ENCODE data around the gene TPI1. TPM values are rescaled to one million over a fixed set of nuclear protein-coding genes. Genes with fewer than 3 reads are reported as not detected.

Gene TPI1
- total and polyA plus RNA-seq, 5 donors = 707 to 872 (median 730) TPM

DNA sequence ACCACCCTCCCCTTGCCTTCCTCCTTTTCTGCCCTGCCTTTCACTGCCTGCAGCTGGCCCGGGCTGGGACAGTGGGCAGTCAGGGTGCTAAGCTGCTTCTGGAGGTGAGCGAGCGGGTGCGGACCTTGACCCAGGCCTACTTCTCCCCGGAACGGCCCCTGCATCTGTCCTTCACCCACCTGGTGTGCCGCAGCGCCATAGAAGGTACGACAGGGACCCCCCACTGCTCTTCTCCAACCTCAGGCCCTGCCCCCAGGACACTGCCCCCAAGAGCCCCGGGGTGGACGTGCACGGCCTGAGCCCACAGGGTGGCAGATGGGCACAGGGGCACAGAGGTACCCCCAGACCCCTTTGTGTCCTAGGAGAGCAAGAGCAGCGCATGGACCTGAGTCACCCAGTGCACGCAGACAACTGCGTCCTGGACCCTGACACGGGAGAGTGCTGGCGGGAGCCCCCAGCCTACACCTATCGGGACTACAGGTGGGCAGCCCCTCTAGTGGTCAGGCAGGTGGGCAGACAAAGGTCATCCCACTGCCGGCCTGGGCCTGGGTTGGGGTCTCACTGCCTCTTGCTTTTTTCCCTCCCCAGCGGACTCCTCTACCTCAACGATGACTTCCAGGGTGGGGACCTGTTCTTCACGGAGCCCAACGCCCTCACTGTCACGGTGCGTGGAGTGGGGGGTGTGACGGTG is 29.8 kb upstream of the TPI1 start:
- 92% methylated on average over 26 of the region's 26 CpGs for WGBS
- DNase-seq = peak in 1 of 3 donors; percentile 48

DNA sequence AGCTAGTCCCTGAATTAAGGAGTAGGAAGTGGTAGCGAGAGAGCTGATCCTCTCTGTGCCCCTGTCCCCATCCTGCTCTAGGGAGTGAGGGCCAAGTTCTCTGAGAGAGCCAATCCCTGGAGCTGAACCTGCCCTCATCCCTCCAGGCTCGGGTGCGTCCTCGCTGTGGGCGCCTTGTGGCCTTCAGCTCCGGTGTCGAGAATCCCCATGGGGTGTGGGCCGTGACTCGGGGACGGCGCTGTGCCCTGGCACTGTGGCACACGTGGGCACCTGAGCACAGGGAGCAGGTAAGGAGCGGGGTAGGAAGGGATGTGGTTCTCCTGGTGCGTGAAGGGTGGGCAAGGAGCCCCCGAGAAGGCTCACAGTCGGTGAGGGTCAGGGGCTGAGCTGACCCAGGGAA is 28.5 kb upstream of the TPI1 start:
- DNase-seq (peak in 1 of 3 donors; percentile 60), ATAC-seq (peak in 1 of 2 donors; percentile 1)
- H3K4me3 ChIP-seq (ENCODE audit: low read length) = no peak overlapping the region
- no peak overlapping the region for H3K27ac ChIP-seq (ENCODE audit: low read length)
- intact Hi-C loops (cut with DNase I) = no loop called here
- no peaks in the 10 kb centered on the region for H3K4me1 ChIP-seq (ENCODE audit: control insufficient read depth, insufficient read depth, low read length)
- no peaks in the 10 kb centered on the region for H3K9me3 ChIP-seq (ENCODE audit: control insufficient read depth, low read length)
- H3K27me3 ChIP-seq (ENCODE audit: control insufficient read depth, insufficient read depth) = no peaks in the 10 kb centered on the region
- 90% methylated on average over 16 of the region's 16 CpGs for WGBS

More for the DNA sequence above, 29.8 kb upstream of the TPI1 start:
- no peak overlapping the region for H3K27ac ChIP-seq (ENCODE audit: low read length)
- intact Hi-C loops (cut with DNase I) = no loop called here
- H3K4me3 ChIP-seq (ENCODE audit: low read length) = no peak overlapping the region
- no peaks in the 10 kb centered on the region for H3K9me3 ChIP-seq (ENCODE audit: control insufficient read depth, low read length)
- H3K4me1 ChIP-seq (ENCODE audit: control insufficient read depth, insufficient read depth, low read length) = no peaks in the 10 kb centered on the region
- ATAC-seq = no peak
- H3K27me3 ChIP-seq (ENCODE audit: control insufficient read depth, insufficient read depth) = no peaks in the 10 kb centered on the region

DNA sequence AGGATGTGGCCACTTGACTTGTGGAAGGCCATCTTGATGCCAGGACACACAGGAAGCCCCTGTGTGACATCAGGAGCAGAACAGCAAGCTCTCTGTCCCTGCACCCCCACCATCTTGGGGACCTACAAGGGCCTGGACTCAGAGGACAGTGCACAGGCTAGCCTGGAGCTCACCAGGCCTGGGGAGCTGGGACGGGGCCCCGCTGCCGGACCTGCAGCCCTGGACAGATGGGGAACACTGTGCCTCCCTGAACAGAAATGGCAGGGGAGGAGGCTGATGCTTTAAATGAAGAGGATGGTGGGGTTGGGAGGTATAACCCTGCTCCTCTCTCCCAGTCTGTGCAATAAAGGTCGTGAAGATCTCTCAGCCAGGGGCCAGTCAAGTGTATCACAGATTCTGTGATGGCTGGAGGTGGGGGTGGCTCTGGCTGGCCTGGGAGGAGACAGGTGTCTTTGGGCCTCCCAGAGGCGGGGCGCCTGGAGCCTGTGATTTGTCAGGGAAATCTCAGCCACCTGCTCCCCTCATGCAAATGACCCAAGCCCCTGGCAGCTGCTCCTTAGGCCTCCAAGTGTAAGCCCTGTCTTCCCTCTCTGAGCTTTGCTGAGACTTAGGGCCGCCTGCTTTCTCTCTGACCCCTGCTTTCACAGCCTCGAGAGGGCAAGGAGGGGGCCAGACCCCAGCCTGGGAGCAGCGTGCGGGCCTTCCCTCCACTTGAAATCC is 27.7 kb upstream of the TPI1 start:
- no peak for ATAC-seq
- H3K27ac ChIP-seq (ENCODE audit: low read length) = no peak overlapping the region
- intact Hi-C loops (cut with DNase I) = no loop called here
- no peaks in the 10 kb centered on the region for H3K27me3 ChIP-seq (ENCODE audit: control insufficient read depth, insufficient read depth)
- H3K4me1 ChIP-seq (ENCODE audit: control insufficient read depth, insufficient read depth, low read length) = no peaks in the 10 kb centered on the region
- H3K9me3 ChIP-seq (ENCODE audit: control insufficient read depth, low read length) = no peaks in the 10 kb centered on the region
- 75% methylated on average over 10 of the region's 10 CpGs for WGBS
- no peak overlapping the region for H3K4me3 ChIP-seq (ENCODE audit: low read length)
- DNase-seq = peak in 1 of 3 donors; percentile 30

DNA sequence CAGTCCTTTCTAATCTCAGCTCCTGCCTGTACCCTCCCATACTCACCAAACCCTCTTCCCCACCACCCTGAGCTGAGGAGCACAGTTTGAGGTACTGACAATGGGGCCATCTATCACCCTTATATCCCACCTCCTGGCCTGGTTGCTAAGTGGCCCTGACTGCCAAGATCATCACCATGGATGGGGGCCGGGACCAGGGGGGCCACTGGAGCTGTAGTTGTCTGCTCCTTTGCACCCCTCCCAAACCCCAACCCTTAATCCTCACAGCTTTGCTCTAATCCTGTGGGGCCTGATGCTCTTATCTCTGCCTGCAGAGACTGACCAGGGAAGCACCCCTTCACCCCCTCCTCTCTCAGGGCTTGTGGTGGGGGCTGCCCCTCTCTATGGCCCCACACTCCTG is 27.0 kb upstream of the TPI1 start:
- Histone ChIP-seq H3K4me3 (ENCODE audit: low read length) (no peak overlapping the region), H3K27me3 (ENCODE audit: control insufficient read depth, insufficient read depth) (no peaks in the 10 kb centered on the region), H3K9me3 (ENCODE audit: control insufficient read depth, low read length) (no peaks in the 10 kb centered on the region), H3K4me1 (ENCODE audit: control insufficient read depth, insufficient read depth, low read length) (no peaks in the 10 kb centered on the region), H3K27ac (ENCODE audit: low read length) (no peak overlapping the region)
- ATAC-seq = no peak
- 35% methylated on average over 1 of the region's 1 CpG for WGBS
- peak in 1 of 3 donors; percentile 28 for DNase-seq
- intact Hi-C loops (cut with DNase I) = no loop called here

DNA sequence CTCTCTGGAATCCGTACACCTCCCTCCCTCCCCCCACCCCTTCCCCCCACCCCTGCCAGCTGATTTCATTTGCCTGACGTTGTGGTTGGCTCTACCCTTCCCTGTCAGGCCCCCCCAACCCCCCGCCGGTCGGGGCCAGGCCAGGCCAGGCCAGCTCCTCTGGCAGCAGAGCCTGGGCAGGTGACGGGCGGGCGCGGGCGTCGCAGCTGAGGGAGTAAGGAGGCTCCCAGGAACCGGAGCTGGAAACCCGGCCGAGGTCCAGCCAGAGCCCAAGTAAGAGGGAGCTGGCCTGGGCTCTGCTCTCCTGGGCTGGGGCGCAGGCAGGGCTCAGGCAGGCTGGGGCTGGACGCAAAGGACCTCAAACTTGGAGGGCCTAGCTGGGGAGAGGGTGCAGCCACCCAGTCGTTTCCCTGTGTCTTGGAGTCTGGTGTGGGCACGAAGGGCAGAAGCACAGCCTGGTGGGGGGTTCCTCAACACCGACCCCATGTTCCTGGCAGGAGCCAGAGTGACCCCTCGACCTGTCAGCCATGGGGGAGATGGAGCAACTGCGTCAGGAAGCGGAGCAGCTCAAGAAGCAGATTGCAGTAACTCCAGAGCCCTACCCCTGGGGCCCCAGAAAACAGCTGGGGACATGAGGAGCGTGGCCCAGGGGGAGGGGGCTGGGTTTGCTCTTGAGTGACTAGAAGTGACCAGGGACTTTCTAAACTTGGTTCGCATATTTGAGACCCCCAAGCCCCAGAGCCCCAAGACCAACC is 26.4 kb upstream of the TPI1 start, which contains the start of gene GNB3:
Gene GNB3, plus strand, starts transcription at position 165 of the 755 bp plus-strand sequence. Its CDS starts 363 bp downstream, at position 528.
- Histone ChIP-seq H3K27ac (ENCODE audit: low read length) (no peak within 1 kb of the TSS), H3K4me1 (ENCODE audit: control insufficient read depth, insufficient read depth, low read length) (no peaks in the 10 kb centered on the region), H3K27me3 (ENCODE audit: control insufficient read depth, insufficient read depth) (no peaks in the 10 kb centered on the region), H3K9me3 (ENCODE audit: control insufficient read depth, low read length) (no peaks in the 10 kb centered on the region), H3K4me3 (ENCODE audit: low read length) (no peak within 1 kb of the TSS)
- ATAC-seq (peak in 1 of 2 donors; percentile 23), DNase-seq (peak in 2 of 3 donors; percentile 72 to 77)
- 60% methylated on average over 24 of the region's 24 CpGs for WGBS
- intact Hi-C loops (cut with DNase I) = no loop called here

DNA sequence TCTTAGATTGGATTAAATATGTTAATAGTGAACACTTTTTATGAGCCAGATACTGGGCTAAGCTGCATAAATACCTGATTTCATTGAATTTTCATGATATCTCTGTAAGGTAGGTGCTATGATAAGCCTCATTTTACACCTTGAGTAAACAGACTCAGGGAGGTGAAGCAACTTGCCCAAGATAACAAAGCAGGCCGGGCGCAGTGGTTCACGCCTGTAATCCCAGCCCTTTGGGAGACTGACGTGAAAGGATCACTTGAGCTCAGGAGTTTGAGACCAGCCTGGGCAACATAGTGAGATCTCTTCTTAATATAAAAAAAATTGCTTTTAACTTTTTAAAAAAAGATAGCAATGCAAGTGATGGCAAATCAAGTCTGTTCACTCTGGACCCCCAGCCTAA is 25.3 kb upstream of the TPI1 start:
- Histone ChIP-seq H3K27me3 (ENCODE audit: control insufficient read depth, insufficient read depth) (no peaks in the 10 kb centered on the region), H3K27ac (ENCODE audit: low read length) (no peak overlapping the region), H3K4me3 (ENCODE audit: low read length) (no peak overlapping the region), H3K4me1 (ENCODE audit: control insufficient read depth, insufficient read depth, low read length) (no peaks in the 10 kb centered on the region), H3K9me3 (ENCODE audit: control insufficient read depth, low read length) (no peaks in the 10 kb centered on the region)
- 91% methylated on average over 4 of the region's 4 CpGs for WGBS
- DNase-seq = no peak
- intact Hi-C loops (cut with DNase I) = no loop called here
- no peak for ATAC-seq

DNA sequence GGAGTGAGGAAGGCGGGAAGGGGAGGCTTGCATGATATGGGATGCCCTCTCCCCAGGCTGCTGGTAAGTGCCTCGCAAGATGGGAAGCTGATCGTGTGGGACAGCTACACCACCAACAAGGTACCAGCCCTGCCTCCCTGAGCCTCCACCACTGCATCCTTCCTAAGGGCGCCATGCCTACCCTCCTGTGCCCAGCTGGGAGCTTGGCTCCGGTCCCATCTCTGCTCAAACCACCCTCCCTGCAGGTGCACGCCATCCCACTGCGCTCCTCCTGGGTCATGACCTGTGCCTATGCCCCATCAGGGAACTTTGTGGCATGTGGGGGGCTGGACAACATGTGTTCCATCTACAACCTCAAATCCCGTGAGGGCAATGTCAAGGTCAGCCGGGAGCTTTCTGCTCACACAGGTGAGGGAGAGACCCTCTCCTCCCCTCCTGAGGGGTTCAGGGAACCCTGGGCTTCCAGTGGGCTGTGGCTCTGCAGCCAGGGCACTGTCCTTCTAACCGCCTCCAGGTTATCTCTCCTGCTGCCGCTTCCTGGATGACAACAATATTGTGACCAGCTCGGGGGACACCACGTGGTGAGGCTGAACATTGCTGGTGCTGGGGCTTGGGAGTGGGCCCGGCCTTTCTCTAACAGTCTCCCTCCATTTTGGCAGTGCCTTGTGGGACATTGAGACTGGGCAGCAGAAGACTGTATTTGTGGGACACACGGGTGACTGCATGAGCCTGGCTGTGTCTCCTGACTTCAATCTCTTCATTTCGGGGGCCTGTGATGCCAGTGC is 24.0 kb upstream of the TPI1 start:
- no peak overlapping the region for H3K27ac ChIP-seq (ENCODE audit: low read length)

DNA sequence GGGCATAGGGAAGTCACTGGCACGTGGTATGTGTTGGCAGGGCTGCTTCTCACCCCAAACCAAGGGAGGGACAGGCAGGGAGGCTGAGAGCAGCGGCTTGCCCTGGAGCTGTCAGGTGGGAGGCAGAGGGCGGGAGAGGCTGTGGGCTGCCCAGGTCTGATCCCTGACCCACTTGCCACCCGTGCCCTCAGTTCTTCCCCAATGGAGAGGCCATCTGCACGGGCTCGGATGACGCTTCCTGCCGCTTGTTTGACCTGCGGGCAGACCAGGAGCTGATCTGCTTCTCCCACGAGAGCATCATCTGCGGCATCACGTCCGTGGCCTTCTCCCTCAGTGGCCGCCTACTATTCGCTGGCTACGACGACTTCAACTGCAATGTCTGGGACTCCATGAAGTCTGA is 21.9 kb upstream of the TPI1 start:
- no peaks in the 10 kb centered on the region for H3K9me3 ChIP-seq (ENCODE audit: control insufficient read depth, low read length)
- peak in 1 of 3 donors; percentile 10 for DNase-seq
- intact Hi-C loops (cut with DNase I) = no loop called here
- WGBS = 89% methylated on average over 17 of the region's 17 CpGs
- no peak for ATAC-seq
- H3K4me3 ChIP-seq (ENCODE audit: low read length) = no peak overlapping the region
- no peak overlapping the region for H3K27ac ChIP-seq (ENCODE audit: low read length)
- H3K4me1 ChIP-seq (ENCODE audit: control insufficient read depth, insufficient read depth, low read length) = no peaks in the 10 kb centered on the region
- H3K27me3 ChIP-seq (ENCODE audit: control insufficient read depth, insufficient read depth) = no peaks in the 10 kb centered on the region

More for the DNA sequence above, 24.0 kb upstream of the TPI1 start:
- ATAC-seq (no peak), DNase-seq (peak in 1 of 3 donors; percentile 48)
- no peaks in the 10 kb centered on the region for H3K27me3 ChIP-seq (ENCODE audit: control insufficient read depth, insufficient read depth)
- 70% methylated on average over 16 of the region's 16 CpGs for WGBS
- no peaks in the 10 kb centered on the region for H3K4me1 ChIP-seq (ENCODE audit: control insufficient read depth, insufficient read depth, low read length)
- H3K4me3 ChIP-seq (ENCODE audit: low read length) = no peak overlapping the region
- intact Hi-C loops (cut with DNase I) = no loop called here
- H3K9me3 ChIP-seq (ENCODE audit: control insufficient read depth, low read length) = no peaks in the 10 kb centered on the region

DNA sequence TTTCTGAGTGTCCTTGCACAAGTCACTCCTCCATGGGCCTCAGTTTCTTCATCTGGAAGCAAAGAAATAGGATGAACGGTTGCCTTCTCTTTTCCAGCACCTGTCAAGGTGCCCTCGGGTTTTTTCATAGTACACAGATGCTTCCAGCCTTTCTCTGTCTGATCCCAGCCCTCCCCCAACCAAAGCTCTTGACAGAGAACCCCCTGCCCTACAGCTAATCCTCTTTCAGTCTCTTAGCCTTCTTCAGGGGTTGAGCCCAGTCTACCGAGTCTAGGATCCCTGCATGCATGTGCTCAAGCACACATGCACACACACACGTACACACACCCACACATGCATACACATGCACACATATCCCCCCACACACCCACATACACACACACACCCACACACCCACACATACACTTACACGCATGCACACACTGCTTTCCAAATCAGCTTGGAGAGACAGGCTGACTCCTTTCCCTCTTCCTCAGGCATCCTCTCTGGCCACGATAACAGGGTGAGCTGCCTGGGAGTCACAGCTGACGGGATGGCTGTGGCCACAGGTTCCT is 20.9 kb upstream of the TPI1 start:
- Histone ChIP-seq H3K27ac (ENCODE audit: low read length) (no peak overlapping the region), H3K27me3 (ENCODE audit: control insufficient read depth, insufficient read depth) (no peaks in the 10 kb centered on the region), H3K4me1 (ENCODE audit: control insufficient read depth, insufficient read depth, low read length) (no peaks in the 10 kb centered on the region), H3K9me3 (ENCODE audit: control insufficient read depth, low read length) (no peaks in the 10 kb centered on the region), H3K4me3 (ENCODE audit: low read length) (no peak overlapping the region)
- DNase-seq (no peak), ATAC-seq (no peak)
- intact Hi-C loops (cut with DNase I) = no loop called here
- WGBS = 86% methylated on average over 7 of the region's 7 CpGs

DNA sequence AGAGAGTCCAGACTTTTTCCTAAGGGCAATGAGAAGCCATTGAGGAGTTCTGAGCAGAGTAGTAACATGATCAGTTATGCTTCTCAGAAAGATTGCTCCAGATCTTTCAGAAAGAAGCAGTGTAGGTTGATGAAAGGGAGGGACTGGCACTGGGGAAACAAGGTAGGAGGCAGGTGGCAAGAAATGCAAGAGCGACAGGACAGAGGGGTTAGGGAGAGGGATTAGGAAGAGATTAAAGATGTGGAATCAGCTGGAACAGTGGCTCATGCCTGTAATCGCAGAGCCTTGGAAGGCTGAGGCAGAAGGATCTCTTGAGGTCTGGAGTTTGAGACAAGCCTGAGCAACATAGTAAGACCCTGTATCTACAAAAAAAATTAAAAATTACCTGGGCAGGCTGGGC is 19.7 kb upstream of the TPI1 start:
- no peaks in the 10 kb centered on the region for H3K4me1 ChIP-seq (ENCODE audit: control insufficient read depth, insufficient read depth, low read length)
- 97% methylated on average over 2 of the region's 2 CpGs for WGBS
- H3K4me3 ChIP-seq (ENCODE audit: low read length) = no peak overlapping the region
- no peak overlapping the region for H3K27ac ChIP-seq (ENCODE audit: low read length)
- ATAC-seq = no peak
- H3K9me3 ChIP-seq (ENCODE audit: control insufficient read depth, low read length) = no peaks in the 10 kb centered on the region
- no peaks in the 10 kb centered on the region for H3K27me3 ChIP-seq (ENCODE audit: control insufficient read depth, insufficient read depth)
- DNase-seq = no peak
- intact Hi-C loops (cut with DNase I) = no loop called here

Data from right cardiac atrium (tissue), 5 donors.